Measurements from ENCODE around the gene DNM1. TPM values are rescaled to one million over a fixed set of nuclear protein-coding genes. Genes with fewer than 3 reads are reported as not detected.

The DNM1 gene
- polyA plus RNA-seq, 1 of the 3 experiments (the other 2 are of a cell fraction) = 35.7 TPM

DNA sequence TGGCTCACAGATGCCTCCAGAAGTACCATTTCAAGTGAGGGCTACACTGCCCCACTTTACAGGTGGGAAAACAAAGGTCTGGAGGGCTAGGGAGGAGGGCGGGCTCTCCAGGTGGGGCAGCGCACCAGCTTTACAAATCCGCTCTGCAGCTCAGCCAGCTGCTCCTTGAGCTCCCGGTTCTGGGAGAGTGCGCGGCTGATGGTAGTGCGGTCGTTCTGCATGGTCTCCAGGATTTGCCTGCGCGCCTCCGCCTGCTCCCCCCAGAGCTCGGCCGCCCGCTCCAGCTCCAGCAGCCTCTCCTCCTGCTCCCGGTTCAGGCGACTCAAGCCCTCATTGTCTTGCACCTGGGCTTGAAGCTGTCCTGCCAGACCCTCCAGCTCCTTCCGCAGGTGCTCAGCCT is 57.2 kb downstream of the DNM1 start:
- TF ChIP-seq EP300 (IDR thresholded peaks at IDR 0.05; ENCODE audit: borderline replicate concordance in 1 of 2, low read depth in 1 of 2, low read length in 1 of 2) (no peak), MXI1 (IDR thresholded peaks at IDR 0.05; ENCODE audit: low read depth, low read length) (no peak), FOXM1 (IDR thresholded peaks at IDR 0.05; ENCODE audit: low read depth) (no peak), EZH2phosphoT487 (IDR thresholded peaks at IDR 0.05; ENCODE audit: borderline replicate concordance, low read depth) (no peak), RCOR1 (IDR thresholded peaks at IDR 0.05; ENCODE audit: low read length) (no peak), TCF12 (IDR thresholded peaks at IDR 0.05) (no peak), RFX5 (IDR thresholded peaks at IDR 0.05; ENCODE audit: low read length) (no peak), POLR2AphosphoS5 (IDR thresholded peaks at IDR 0.05; ENCODE audit: low read depth, low read length) (no peak)
- TF ChIP-seq, protein P1, sequence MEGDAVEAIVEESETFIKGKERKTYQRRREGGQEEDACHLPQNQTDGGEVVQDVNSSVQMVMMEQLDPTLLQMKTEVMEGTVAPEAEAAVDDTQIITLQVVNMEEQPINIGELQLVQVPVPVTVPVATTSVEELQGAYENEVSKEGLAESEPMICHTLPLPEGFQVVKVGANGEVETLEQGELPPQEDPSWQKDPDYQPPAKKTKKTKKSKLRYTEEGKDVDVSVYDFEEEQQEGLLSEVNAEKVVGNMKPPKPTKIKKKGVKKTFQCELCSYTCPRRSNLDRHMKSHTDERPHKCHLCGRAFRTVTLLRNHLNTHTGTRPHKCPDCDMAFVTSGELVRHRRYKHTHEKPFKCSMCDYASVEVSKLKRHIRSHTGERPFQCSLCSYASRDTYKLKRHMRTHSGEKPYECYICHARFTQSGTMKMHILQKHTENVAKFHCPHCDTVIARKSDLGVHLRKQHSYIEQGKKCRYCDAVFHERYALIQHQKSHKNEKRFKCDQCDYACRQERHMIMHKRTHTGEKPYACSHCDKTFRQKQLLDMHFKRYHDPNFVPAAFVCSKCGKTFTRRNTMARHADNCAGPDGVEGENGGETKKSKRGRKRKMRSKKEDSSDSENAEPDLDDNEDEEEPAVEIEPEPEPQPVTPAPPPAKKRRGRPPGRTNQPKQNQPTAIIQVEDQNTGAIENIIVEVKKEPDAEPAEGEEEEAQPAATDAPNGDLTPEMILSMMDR (IDR thresholded peaks at IDR 0.05) = no peak
- TF ChIP-seq, protein P2, sequence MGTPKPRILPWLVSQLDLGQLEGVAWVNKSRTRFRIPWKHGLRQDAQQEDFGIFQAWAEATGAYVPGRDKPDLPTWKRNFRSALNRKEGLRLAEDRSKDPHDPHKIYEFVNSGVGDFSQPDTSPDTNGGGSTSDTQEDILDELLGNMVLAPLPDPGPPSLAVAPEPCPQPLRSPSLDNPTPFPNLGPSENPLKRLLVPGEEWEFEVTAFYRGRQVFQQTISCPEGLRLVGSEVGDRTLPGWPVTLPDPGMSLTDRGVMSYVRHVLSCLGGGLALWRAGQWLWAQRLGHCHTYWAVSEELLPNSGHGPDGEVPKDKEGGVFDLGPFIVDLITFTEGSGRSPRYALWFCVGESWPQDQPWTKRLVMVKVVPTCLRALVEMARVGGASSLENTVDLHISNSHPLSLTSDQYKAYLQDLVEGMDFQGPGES (IDR thresholded peaks at IDR 0.05; ENCODE audit: low read depth, low read length) = no peak
- TF ChIP-seq, protein P3, sequence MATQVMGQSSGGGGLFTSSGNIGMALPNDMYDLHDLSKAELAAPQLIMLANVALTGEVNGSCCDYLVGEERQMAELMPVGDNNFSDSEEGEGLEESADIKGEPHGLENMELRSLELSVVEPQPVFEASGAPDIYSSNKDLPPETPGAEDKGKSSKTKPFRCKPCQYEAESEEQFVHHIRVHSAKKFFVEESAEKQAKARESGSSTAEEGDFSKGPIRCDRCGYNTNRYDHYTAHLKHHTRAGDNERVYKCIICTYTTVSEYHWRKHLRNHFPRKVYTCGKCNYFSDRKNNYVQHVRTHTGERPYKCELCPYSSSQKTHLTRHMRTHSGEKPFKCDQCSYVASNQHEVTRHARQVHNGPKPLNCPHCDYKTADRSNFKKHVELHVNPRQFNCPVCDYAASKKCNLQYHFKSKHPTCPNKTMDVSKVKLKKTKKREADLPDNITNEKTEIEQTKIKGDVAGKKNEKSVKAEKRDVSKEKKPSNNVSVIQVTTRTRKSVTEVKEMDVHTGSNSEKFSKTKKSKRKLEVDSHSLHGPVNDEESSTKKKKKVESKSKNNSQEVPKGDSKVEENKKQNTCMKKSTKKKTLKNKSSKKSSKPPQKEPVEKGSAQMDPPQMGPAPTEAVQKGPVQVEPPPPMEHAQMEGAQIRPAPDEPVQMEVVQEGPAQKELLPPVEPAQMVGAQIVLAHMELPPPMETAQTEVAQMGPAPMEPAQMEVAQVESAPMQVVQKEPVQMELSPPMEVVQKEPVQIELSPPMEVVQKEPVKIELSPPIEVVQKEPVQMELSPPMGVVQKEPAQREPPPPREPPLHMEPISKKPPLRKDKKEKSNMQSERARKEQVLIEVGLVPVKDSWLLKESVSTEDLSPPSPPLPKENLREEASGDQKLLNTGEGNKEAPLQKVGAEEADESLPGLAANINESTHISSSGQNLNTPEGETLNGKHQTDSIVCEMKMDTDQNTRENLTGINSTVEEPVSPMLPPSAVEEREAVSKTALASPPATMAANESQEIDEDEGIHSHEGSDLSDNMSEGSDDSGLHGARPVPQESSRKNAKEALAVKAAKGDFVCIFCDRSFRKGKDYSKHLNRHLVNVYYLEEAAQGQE (IDR thresholded peaks at IDR 0.05; ENCODE audit: low read depth, low read length) = no peak
- peaks cover 0 to 3% of the 10 kb centered on the region in 2 experiments; a peak in 1 of 4 replicates for H3K4me1 ChIP-seq (ENCODE audit: control insufficient read depth in 1 of 2, insufficient read depth in 2 of 2, low read depth in 1 of 2, low read length in 1 of 2)
- 97% methylated on average over 17 of the region's 17 CpGs for WGBS (ENCODE audit: low lambda C conversion rate)
- H4K20me1 ChIP-seq (ENCODE audit: insufficient read depth) = no peaks in the 10 kb centered on the region
- H3K9ac ChIP-seq = no peak overlapping the region
- no peak overlapping the region for H3K4me3 ChIP-seq (ENCODE audit: low read depth in 2 of 2, low read length in 1 of 2)
- no peak overlapping the region for H2AFZ ChIP-seq (ENCODE audit: low read depth)
- H3K27ac ChIP-seq (ENCODE audit: low read depth in 2 of 2, low read length in 1 of 2) = no peak overlapping the region
- no peaks in the 10 kb centered on the region for H3K27me3 ChIP-seq (ENCODE audit: insufficient read depth)
- H3F3A ChIP-seq (replicated peaks; ENCODE audit: insufficient read depth) = peaks cover 20% of the 10 kb centered on the region
- H3K4me2 ChIP-seq = no peak overlapping the region
- no peaks in the 10 kb centered on the region for H3K9me3 ChIP-seq
- ChIA-PET POLR2A (interaction anchor here (1.3 kb wide), 1 partner anchor 16 kb away, joined by 3 read pairs; the partner anchor contains the start of genes GOLGA2 and SWI5), CTCF (interaction anchor here (1.0 to 1.6 kb wide), 2 partner anchors 69 to 81 kb away, joined by 3 read pairs; partner anchors contain the start of gene CIZ1)
- no peak for DNase-seq
- peaks cover 35 to 65% of the 10 kb centered on the region in 2 experiments for H3K36me3 ChIP-seq (replicated peaks in 1 of 2; ENCODE audit: control insufficient read depth in 1 of 2, insufficient read depth in 2 of 2, low read length in 1 of 2)
- H3K79me2 ChIP-seq (ENCODE audit: insufficient read depth) = no peaks in the 10 kb centered on the region
- H3K9me2 ChIP-seq = no peaks in the 10 kb centered on the region

Data from SK-N-SH (cell line).